ENCODE measurements around the gene HMGCLL1. TPM values are rescaled to one million over a fixed set of nuclear protein-coding genes. Genes with fewer than 3 reads are reported as not detected.

Gene HMGCLL1
- total and polyA plus RNA-seq, 8 donors = 4.2 to 13.9 (median 8.0) TPM

DNA sequence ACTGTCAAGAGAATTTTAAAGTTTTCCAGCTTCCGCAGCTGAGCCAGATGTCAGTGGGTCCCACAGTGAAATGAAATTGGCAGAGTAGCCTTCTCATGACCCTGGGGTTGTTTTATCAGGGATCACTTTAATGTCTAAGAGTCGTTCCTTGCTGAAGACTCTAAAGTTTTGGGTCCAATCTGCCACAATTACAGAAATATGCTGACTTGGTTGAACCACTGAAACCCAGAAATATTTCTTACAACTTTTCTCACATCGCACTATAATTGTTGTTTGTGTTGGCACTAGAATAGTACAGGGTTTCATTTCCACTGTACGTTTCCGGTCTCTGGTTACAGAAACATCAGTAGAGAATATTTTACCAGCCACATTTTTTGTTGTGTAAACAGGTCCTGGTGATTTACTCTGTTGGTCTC lies 109.0 kb downstream of the HMGCLL1 start:
- no peak overlapping the region for H3K4me3 ChIP-seq
- no peaks in the 10 kb centered on the region for H3K36me3 ChIP-seq
- TF ChIP-seq, protein P1, sequence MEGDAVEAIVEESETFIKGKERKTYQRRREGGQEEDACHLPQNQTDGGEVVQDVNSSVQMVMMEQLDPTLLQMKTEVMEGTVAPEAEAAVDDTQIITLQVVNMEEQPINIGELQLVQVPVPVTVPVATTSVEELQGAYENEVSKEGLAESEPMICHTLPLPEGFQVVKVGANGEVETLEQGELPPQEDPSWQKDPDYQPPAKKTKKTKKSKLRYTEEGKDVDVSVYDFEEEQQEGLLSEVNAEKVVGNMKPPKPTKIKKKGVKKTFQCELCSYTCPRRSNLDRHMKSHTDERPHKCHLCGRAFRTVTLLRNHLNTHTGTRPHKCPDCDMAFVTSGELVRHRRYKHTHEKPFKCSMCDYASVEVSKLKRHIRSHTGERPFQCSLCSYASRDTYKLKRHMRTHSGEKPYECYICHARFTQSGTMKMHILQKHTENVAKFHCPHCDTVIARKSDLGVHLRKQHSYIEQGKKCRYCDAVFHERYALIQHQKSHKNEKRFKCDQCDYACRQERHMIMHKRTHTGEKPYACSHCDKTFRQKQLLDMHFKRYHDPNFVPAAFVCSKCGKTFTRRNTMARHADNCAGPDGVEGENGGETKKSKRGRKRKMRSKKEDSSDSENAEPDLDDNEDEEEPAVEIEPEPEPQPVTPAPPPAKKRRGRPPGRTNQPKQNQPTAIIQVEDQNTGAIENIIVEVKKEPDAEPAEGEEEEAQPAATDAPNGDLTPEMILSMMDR (IDR thresholded peaks at IDR 0.05) = no peak
- H3K4me1 ChIP-seq = no peaks in the 10 kb centered on the region
- H3K27me3 ChIP-seq = no peaks in the 10 kb centered on the region
- H3K9me3 ChIP-seq = no peaks in the 10 kb centered on the region
- intact Hi-C loops (cut with DNase I) = no loop called here
- DNase-seq (peak in 1 of 4 donors; percentile 19), ATAC-seq (no peak)
- H3K27ac ChIP-seq = no peak overlapping the region

DNA sequence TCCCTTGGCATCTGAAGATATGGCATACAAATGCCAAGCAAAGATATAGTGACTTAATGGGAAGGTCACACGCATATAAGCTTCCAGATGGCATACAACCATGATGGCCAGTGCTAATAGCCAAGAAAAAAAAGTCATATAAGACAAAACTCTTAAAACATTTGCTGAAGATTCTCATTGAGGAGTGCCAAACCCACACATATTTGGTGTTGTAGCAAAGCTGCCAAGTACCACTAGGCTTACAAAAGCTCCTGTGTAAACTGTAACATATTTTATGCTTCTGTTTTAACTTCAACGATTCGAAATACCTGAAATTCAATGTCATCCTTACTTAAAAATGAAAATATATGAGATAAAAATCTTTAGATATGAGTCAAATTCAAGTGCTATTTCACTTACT lies 123.0 kb downstream of the HMGCLL1 start:
- H3K27me3 ChIP-seq = no peaks in the 10 kb centered on the region
- H3K27ac ChIP-seq = no peak overlapping the region
- TF ChIP-seq, protein P1 (IDR thresholded peaks at IDR 0.05) = no peak
- H3K4me1 ChIP-seq = no peaks in the 10 kb centered on the region
- intact Hi-C loops (cut with DNase I) = no loop called here
- H3K9me3 ChIP-seq = no peaks in the 10 kb centered on the region
- ATAC-seq (no peak), DNase-seq (no peak)
- H3K4me3 ChIP-seq = no peak overlapping the region
- no peaks in the 10 kb centered on the region for H3K36me3 ChIP-seq

DNA sequence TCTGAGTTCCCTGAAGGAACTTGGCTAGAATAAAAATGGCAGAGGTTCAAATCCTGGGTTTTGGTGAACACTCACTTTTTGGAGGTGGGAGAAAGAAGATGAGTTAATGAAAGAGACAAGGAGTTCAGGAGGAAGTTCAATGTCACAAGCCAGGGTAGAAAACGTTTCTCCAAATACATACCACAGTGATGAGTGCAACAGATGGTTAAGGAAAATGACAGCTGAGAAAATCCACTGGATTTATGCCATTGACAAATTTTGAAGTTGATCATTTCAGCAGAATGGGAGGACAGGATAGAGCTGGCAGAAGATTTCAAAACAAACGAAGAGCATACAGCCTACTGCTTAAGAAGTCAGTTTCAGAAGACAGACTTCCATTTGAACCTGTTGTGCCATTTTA lies 129.0 kb downstream of the HMGCLL1 start:
- Histone ChIP-seq H3K4me3 (no peak overlapping the region), H3K9me3 (no peaks in the 10 kb centered on the region), H3K27ac (no peak overlapping the region), H3K36me3 (no peaks in the 10 kb centered on the region), H3K4me1 (no peaks in the 10 kb centered on the region), H3K27me3 (no peaks in the 10 kb centered on the region)
- ATAC-seq = no peak
- TF ChIP-seq, protein P1 (IDR thresholded peaks at IDR 0.05) = no peak
- intact Hi-C loops (cut with DNase I) = no loop called here
- no peak for DNase-seq

GRCh38 chr6:55449225-55449624 lies 129.8 kb downstream of the HMGCLL1 start:
- H3K9me3 ChIP-seq = no peaks in the 10 kb centered on the region
- no peak for ATAC-seq
- no peaks in the 10 kb centered on the region for H3K27me3 ChIP-seq
- H3K36me3 ChIP-seq = no peaks in the 10 kb centered on the region
- intact Hi-C loops (cut with DNase I) = no loop called here
- DNase-seq = peak in 1 of 4 donors; percentile 48
- TF ChIP-seq, protein P1 (IDR thresholded peaks at IDR 0.05) = no peak
- H3K4me1 ChIP-seq = no peaks in the 10 kb centered on the region
- no peak overlapping the region for H3K27ac ChIP-seq
- H3K4me3 ChIP-seq = no peak overlapping the region

DNA sequence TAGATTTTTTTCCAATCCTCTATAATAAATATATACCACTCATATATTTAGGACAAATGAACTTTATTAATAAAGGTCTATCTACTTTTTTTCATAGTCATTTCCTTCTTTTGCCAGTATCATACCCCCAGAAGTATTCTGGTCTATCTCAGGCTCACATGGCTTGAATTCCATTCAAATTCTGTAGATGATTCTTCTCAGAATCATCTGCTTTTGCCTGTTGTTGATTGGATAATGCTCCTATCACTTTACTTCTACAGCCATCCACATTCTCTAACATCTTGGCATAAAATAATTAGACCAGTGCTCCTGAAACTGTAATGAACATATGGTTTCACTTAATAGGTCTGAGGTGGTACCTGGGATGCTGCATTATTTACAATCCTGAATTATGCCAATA lies 130.5 kb downstream of the HMGCLL1 start:
- TF ChIP-seq, protein P1 (IDR thresholded peaks at IDR 0.05) = no peak
- no peak for DNase-seq

More for the DNA sequence above, 130.5 kb downstream of the HMGCLL1 start:
- H3K27ac ChIP-seq = no peak overlapping the region
- H3K4me3 ChIP-seq = no peak overlapping the region
- intact Hi-C loops (cut with DNase I) = no loop called here
- no peaks in the 10 kb centered on the region for H3K9me3 ChIP-seq
- no peak for ATAC-seq
- no peaks in the 10 kb centered on the region for H3K4me1 ChIP-seq
- H3K27me3 ChIP-seq = no peaks in the 10 kb centered on the region
- no peaks in the 10 kb centered on the region for H3K36me3 ChIP-seq

All from left lung (tissue), 10 donors.